ENCODE results near the gene TBXA2R.

TBXA2R gene

DNA sequence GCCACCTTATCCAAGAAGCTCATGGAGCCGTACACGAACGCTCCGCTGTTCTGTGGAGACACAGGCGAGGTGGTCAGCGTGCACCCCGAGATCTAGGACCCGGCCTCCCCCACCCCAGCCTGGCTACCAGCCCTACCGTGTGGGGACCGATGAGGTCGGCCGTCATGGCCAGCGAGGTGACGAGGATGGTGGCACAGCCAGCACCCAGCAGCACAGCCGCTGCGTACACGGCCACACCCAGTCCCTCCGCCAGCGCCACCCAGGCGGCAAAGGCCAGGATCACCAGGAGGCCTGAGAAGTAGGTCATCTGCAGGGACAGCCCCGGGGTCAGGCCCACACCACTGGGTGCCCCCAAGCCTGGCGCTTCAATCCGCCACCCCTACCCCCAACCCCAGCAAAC is 60.6 kb downstream of the TBXA2R start:
- TF ChIP-seq POLR2A (IDR thresholded peaks at IDR 0.05; ENCODE audit: low read depth, low read length), result no peak
- FAIRE-seq (no peak), DNase-seq (ENCODE audit: insufficient read length, low spot score) (no peak)

DNA sequence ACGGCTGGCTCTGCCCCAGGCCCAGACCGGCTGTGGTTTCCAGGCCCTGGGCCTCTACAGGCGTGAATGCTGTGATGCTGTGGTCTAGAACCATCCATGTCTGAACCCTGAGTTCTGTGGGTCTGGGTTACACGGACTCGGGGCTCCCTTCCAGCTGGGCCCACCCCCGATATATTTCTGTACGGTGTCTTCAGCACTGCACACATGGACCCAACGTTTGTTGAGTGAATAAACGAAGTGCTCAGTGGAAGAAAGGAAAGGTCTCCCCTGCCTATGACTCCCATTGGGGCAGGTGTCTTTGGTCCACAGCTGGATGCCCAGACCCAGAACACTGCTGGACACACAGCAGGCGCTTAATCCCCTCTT is 61.0 kb downstream of the TBXA2R start:
- no peak for TF ChIP-seq POLR2A (IDR thresholded peaks at IDR 0.05; ENCODE audit: low read depth, low read length)
- DNase-seq (ENCODE audit: insufficient read length, low spot score), result no peak
- FAIRE-seq, result no peak

DNA sequence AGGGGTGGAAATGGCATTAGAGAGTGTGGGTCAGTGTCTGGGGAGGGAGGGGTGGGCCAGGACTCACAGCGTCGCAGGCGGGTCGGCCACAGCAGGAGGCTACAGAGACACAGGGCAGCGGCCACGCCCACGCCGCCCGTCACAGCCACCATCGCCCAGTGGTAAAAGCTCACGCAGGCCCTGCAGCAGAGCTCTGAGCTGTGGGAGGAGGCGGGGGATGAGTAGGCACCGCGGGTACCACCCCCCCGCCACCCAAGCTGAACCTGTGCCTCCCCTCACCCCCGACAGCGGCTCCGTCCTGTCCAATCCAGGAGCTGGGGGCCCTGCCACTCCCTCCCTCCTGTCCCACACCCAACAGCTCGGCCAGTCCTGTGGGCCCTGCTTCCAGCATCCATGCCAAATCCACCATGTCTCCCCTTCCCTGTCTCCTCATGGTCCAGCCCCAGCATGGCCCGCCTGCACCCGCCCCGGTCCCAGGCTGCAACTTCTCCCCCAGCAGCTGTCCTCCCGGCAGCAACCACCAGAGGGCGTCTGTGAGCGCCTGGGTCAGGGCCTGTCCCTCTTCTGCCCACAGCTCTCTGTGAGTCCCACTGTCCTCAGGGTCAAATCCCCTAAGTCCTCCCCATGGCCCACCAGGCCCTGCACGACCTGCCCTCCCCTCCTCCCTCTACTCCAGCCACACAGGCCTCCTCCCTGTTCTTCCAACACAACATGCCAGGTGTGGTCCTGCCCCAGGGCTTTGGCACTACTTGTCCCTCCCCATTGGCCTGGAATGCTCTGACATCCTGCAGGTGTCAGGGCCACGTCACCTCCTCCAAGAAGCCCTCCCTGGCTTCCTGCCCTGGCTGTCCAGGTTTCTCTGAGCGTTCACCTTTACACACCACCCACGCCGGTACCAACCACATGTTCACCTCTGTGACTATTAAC is 61.7 kb downstream of the TBXA2R start:
- peak; percentile 83 for DNase-seq (ENCODE audit: insufficient read length, low spot score)
- FAIRE-seq, result no peak

More for the DNA sequence above, 61.7 kb downstream of the TBXA2R start:
- no peak for TF ChIP-seq POLR2A (IDR thresholded peaks at IDR 0.05; ENCODE audit: low read depth, low read length)
